Hypothalamus (tissue), 51 donors: ENCODE results near the gene MRPL37.
A peak's percentile ranks its signal among the peaks of the same experiment; 100 is the strongest.
"Not testable (repeated sequence)": the region's sequence is repeated elsewhere in the genome, so short reads cannot be mapped to it uniquely, and the experiment has no call there.

ENCODE experiments used
- DNase-seq, 51 donors: peaks; one replicate each; lab custom pipeline; 2025; lab: John Stamatoyannopoulos, UW

MRPL37 gene

GRCh38 chr1:54218883-54219687 is 19.1 kb downstream of the MRPL37 start:
- peak in 7 of 51 donors; percentile 13 to 44 (median 21) for DNase-seq

DNA sequence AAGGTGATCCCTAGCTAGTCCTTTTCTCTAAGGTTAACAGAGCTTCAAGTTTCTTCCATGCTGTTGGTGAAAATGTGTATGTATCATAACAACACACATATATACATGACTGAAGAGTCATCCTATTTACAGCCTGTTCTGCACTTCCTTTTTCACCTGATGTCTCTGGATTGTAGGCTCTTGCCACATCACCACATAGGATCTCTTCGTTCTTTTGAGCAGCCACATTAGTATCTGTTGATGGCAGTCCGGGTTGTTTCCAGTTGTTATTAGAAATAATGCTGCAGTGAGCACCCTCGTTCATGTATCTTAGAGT is 19.7 kb downstream of the MRPL37 start:
- no peak for DNase-seq

GRCh38 chr1:54220004-54220811 is 20.2 kb downstream of the MRPL37 start:
- DNase-seq = peak in 36 of 51 donors; percentile 7 to 76 (median 49)

GRCh38 chr1:54221113-54221834 is 21.3 kb downstream of the MRPL37 start:
- no peak for DNase-seq

- DNase-seq = no peak
Measured at GRCh38 chr1:54221867-54222484, 22.0 kb downstream of the MRPL37 start.

- no peak for DNase-seq
Measured at GRCh38 chr1:54222711-54223110, 22.7 kb downstream of the MRPL37 start.

- DNase-seq = no peak
Measured at GRCh38 chr1:54223441-54224202, 23.7 kb downstream of the MRPL37 start.

- DNase-seq = no peak
Measured at GRCh38 chr1:54224233-54224632, 24.3 kb downstream of the MRPL37 start.

GRCh38 chr1:54225378-54225777 is 25.4 kb downstream of the MRPL37 start:
- DNase-seq = no peak

GRCh38 chr1:54225986-54226559 is 26.1 kb downstream of the MRPL37 start:
- no peak for DNase-seq

- peak in 28 of 51 donors; percentile 18 to 82 (median 31) for DNase-seq
Measured at GRCh38 chr1:54227091-54227602, 27.2 kb downstream of the MRPL37 start.

DNA sequence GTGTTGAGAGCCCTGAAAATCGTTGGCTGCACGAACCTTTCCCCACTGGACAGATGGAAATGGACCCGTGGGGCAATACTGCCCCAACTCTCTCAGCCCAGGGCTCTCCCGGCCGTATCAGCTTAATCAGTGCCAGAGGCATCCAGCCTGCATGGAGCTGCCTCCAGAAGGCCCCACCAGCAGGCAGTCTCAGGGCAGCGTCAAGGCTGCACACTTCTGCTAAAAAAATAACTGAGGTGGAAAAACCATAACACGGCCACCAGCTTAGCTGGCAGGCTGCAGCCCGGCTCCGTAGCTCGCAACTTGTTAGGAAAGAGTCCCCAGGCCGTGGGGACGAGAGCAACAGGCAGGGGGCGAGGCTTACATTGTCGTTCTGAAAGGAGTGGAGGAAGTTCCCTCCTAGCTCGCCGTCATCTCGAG is 27.9 kb downstream of the MRPL37 start:
- no peak for DNase-seq

- DNase-seq = no peak
Measured at GRCh38 chr1:54228638-54229079, 28.7 kb downstream of the MRPL37 start.

DNA sequence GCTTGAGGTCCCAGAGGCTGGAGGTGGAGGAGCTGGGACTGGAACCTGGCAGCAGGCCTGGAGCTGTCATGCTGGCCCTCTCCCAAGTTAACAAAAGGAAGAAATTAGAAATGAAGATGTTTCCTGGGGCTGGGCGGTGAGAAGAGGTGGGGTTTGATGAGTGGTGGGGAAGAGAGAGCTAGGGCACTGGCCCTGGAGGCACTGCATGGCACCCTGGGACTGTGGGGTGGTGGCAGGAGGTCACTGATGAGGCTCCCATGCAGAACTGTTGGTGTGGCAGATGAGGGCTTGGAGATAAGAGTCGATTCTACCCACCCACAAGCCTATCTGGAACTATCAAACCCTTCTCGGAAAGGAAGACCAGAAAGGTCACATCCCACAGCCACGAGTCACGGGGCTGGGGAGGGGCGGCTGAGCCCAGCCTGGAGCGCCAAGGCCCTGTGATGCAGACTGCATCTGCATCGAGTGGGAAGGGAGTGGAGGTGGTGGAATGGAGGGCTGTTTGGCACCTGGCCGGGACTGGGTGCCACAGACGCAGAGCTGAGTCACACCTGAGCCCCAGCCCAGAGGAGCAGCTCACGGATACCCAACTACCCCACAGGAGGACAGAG is 29.4 kb downstream of the MRPL37 start:
- peak in 1 of 51 donors; percentile 57 for DNase-seq

GRCh38 chr1:54230507-54231339 is 30.8 kb downstream of the MRPL37 start:
- no peak for DNase-seq

- not testable (repeated sequence) for DNase-seq
Measured at GRCh38 chr1:54233196-54233595, 33.2 kb downstream of the MRPL37 start.

DNA sequence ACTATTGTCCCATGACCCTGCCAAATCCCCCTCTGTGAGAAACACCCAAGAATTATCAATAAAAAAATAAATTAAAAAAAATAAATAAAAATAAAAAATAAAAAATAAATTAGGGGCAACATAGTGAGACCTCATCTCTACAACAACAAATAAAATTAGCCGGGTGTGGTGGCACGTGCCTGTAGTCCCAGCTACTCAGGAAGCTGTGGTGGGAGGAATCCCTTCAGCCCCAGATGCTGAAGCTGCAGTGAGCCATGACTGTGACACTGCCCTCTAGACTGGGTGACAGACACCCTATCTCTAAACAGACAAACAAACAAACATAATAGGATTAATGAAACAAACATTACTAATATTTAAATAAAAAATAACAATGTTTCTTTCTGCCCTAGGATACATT is 34.3 kb downstream of the MRPL37 start:
- no peak for DNase-seq

GRCh38 chr1:54237586-54237985 is 37.6 kb downstream of the MRPL37 start:
- DNase-seq = peak in 1 of 51 donors; percentile 32
